AG20443 (cell line): ENCODE results near the gene GMEB1.
A peak's percentile ranks its signal among the peaks of the same experiment; 100 is the strongest.
"Not testable (repeated sequence)": the region's sequence is repeated elsewhere in the genome, so short reads cannot be mapped to it uniquely, and the experiment has no call there.

Experiments used
- DNase-seq: peaks from one replicate; pipeline ENCODE4 v3.0.0; 2012; ENCODE audit warnings: low spot score, mixed read lengths

GMEB1 gene

DNA sequence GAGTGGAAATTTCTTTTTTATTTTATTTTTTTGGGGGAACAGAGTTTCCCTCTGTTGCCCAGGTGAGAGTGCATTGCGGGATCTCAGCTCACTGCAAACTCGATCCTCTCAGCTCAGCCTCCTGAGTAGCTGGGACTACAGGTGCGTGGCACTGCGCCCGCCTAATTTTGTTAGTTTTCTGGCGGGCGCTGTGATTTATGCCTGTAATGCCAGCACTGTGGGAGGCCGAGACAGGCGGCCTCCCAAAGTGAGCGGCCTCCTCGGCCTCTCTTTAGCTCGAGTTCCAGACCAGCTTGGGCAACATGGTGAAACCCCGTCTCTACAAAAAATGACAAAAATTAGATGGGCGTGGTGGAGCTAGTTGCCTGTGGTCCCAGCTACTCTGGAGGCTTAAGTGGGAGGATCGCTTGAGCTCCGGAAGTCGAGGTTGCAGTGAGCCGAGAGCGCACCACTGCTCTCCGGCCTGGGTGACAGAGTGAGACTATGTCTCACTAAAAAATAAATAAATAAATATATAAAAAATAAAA lies 2.7 kb downstream of the GMEB1 start:
- no peak for DNase-seq

DNA sequence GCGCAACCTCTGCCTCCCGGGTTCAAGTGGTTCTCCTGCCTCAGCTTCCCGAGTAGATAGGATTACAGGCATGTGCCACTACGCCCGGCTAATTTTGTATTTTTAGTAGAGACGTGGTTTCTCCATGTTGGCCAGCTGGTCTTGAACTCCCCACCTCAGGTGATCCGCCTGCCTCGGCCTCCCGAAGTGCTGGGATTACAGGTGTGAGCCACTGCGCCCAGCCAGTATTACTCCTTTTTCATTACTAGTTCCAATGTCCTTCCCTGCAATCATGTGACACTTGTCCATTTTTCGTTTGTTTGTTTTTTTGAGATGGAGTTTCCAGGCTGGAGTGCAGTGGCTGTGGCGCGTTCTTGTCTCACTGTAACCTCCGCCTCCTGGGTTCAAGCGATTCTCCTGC lies 4.4 kb downstream of the GMEB1 start:
- DNase-seq: not testable (repeated sequence)

DNA sequence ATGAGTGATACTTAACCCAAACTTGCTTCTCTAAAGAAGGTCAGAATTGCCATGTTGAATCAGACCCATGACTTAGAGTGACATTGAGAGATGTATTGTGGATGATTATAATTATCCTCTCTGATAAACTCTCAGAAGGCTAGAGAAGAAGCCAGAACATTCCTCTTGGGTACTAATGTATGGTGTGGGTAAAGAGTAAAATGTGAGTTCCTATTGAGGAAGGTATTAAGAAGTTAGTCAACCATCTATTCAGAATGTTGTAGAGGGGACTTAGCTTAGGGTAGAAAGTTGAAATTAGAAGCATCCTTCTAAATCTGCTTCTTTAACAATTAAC lies 7.3 kb downstream of the GMEB1 start:
- DNase-seq: no peak

DNA sequence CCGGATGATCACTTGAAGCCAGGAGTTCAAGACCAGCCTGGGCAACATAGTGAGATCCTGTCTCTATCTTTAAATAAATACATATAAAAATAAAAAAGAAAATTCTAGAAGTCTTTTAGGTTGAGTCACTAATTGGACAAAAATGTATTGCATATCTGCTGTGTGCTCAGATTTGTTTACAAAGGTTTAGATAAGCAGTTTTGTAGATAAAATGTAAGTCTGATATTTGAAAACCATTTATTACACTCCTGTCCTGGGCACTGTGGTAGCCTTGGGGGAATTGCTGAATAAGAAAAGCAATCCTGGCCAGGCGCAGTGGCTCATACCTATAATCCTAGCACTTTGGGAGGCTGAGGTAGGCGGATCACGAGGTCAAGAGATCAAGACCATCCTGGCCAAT lies 11.6 kb downstream of the GMEB1 start:
- no peak for DNase-seq

DNA sequence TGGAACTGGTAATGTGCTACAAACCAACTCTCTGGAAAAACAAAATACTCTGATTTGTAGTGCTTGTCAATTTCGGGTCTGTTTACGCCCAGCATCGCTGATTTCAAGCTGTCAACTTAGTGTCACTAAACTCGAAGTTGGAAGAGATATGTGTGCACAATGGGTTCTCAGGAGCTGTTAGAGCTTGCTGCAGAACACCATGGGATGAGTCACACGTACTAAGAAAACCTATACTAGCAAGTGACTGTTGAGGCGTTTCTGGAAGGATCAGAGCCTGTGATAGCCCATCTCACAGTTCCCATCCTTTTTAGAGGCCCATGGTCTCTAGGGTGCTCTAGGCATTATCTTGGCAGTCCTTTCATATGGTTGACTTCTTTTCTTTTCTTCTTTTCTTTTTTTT lies 14.3 kb downstream of the GMEB1 start:
- no peak for DNase-seq

DNA sequence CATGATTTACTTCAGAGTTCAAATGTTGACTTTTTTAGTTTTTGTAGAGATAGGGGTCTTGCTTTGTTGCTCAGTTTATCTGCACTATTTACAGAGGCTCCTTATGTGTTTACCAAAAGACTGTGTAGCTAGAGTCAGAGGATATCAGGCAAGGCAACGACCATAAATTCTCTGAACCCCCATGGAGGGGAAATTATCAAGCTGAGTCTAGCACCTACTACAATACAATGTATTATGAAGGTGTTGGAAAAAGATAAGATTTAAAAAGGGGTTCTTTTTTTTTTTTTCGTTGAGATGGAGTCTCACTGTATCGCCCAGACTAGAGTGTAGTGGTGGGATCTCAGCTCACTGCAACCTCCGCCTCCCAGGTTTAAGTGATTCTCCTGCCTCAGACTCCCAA lies 16.4 kb downstream of the GMEB1 start:
- DNase-seq: no peak

DNA sequence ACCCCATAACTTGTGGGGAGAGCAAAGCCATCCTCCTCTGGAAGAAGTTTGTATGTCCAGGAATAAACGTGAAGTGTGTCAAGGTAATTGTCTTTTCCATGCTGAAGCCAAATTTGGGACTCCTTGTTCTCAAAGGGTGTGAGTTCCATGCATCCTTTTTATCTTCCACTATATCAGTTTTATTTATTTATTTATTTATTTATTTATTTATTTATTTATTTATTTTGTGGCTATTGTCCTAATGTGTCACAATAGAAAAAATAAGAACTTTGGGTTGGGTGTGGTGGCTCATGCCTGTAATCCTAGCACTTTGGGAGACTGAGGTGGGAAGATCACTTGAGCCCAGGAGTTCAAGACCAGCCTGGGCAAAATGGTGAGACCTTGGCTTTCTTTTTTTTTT lies 23.0 kb downstream of the GMEB1 start:
- not testable (repeated sequence) for DNase-seq

DNA sequence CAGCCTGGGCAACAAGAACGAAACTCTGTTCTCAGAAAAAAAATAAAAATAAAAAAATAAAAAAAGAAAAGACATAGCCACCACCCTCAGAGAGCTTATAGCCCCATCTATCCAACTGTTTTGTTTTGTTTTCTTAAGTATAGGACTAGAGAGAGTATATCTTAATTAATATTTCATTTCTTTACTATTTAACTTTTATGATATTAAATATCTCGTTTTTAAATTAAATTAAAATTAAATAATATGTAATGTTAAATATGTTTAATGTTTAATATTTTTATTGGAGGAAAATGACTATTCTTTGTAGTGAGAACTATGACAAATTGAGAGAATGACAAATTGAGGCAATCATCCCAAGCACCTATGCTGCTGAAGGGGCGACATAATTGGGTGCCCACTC lies 35.0 kb downstream of the GMEB1 start:
- DNase-seq: no peak

DNA sequence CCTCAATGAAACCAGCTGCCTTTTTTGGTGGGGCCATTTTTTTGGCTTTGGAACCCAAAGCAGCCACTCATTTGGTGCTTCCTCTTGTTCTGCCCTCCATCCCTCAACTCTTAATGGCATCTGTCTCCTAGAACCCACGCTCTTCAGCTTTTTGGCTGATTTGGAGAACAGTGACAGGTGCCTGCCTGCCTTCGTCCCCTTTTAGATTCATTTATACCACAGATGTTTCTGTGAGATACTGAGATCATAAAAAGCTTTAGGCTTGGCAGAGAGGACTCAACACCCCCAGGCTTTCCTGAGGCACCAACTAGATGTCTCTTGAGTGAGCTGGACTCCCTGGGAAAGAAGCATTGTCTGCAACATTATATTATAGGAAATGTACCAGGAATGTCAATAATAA lies 47.8 kb downstream of the GMEB1 start:
- no peak for DNase-seq

DNA sequence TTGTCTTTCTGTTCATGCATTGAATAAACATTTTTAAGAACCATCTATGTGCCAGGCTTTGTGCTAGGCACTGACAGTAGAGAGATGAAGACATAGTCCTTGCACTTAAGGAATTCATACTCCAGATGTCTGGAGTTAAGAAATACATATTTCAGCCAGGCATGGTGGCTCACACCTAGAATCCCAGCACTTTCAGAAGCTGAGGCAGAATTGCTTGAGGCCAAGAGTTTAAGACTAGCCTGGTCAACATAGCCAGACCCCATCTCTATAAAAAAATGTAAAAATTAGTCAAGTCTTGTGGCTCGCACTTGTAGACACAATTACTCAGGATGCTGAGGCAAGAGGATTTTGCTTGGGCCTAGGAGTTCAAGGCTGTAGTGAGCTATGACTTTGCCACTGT lies 49.6 kb downstream of the GMEB1 start:
- no peak for DNase-seq

DNA sequence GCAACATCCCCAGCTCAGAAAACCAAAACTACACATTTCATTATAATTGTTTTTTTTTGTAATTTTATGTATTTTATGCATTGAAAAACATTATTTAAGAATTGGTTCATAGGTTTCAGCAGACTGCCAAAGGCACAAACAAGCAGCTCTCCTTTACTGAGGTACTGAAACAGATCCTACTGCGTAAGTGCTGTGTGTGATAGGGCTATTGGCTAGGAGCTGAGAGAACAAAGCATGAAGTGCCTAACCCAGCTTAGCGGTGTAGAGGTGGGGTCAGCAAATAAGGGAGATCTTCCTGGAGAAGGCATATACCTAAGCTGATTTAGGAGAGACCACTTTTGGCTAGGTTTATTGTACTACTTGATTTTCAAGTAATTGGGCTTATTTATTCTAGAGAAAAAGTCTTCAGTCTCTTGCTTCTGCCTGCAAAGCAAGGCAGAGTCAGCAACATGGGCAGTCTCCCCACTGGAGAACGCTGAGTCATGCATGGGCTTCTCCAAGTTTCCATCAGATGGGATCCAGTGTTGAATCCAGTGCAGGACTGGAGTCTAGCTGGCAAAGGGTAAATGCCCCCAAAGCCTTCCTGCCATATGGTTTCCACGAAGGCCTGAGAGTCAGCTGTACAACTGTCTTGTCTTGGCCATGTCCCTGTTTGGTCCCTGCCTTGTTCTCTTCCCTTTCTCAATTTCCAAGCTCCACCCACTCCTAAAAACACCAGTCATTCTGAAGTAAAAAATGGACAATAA lies 50.2 kb downstream of the GMEB1 start:
- DNase-seq: peak; percentile 70

DNA sequence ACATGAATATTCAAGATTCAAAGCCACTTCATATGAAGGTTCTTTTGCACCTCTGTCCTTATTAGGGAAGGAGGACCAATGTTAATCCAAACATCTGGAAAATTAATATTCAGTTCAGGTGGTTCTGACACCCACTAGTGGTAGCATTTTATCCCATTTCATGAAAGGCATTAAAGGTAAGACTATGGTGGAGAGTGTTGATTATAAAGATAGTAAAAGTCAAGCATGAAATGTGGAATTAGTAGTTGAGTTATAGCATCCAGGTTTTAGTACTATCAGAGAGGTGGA lies 50.7 kb downstream of the GMEB1 start:
- no peak for DNase-seq

DNA sequence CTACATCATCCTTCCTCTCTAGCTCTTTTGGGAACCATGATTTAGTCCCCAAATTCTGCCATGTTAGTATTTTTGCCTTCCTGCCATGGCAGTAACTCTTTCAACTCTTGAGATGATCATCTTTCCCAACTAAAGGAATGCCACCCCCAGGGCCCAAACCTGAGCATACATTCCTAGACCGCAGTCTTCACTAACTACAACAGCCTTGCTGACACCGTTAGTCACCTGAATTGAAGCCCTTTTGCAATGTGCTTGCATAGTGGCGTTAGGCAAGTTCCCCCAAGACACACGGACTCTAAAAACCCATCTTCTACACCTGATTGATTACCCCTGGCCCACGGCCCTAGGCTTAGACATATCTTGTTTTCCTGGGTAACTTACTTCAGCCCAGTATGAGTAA lies 51.8 kb downstream of the GMEB1 start:
- DNase-seq: no peak

DNA sequence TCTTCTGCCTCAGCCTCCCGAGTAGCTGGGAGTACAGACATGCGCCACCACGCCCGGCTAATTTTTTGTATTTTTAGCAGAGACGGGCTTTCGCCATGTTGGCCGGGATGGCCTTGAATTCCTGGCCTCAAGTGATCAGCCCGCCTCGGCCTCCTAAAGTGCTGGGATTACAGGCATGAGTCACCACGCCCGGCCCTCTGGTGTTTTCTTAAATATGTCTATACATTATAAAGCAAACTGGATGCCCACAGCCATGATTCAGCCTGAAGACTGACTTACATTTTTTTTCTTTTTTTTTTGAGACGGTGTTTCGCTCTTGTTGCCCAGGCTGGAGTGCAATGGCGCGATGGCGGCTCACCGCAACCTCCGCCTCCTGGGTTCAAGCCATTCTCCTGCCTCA lies 53.3 kb downstream of the GMEB1 start:
- DNase-seq: not testable (repeated sequence)

DNA sequence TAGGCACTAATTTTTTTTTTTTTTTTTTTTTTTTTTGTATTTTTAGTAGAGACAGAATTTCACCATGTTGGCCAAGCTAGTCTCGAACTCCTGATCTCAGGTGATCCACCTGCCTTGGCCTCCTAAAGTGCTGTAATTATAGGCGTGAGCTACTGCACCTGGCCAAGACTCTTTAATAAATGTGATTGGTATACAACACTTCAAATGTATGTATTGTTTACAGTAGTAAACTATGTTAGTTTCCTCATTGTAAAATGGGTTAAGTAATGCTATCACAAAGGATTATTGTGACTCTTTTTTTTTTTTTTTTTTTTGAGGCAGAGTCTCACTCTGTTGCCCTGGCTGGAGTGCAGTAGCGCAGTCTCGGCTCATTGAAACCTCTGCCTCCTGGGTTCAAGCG lies 56.8 kb downstream of the GMEB1 start:
- DNase-seq: not testable (repeated sequence)

DNA sequence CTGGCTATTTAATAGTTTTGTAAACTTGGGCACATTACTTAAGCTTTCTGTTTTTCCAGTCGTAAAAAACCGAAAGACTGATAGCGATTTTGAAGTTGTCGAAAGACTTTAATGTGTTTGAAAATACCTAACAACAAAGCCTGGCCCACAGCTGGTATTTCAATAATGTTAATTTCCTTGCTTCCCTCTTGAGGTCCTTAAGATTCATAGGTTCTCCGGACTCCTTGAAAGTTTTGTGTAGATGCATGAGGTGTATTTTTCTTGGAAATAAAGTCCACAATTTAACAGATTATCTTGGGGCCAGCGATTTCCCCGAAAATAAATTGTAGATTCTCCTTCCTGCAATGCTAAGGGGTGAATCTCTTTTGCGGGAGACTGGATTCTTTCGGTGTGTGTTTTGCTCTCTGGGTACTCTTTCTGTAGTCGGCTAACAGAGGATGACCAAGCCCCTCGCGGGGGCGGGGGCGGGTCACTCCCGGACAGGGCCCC lies 67.4 kb downstream of the GMEB1 start:
- no peak for DNase-seq

DNA sequence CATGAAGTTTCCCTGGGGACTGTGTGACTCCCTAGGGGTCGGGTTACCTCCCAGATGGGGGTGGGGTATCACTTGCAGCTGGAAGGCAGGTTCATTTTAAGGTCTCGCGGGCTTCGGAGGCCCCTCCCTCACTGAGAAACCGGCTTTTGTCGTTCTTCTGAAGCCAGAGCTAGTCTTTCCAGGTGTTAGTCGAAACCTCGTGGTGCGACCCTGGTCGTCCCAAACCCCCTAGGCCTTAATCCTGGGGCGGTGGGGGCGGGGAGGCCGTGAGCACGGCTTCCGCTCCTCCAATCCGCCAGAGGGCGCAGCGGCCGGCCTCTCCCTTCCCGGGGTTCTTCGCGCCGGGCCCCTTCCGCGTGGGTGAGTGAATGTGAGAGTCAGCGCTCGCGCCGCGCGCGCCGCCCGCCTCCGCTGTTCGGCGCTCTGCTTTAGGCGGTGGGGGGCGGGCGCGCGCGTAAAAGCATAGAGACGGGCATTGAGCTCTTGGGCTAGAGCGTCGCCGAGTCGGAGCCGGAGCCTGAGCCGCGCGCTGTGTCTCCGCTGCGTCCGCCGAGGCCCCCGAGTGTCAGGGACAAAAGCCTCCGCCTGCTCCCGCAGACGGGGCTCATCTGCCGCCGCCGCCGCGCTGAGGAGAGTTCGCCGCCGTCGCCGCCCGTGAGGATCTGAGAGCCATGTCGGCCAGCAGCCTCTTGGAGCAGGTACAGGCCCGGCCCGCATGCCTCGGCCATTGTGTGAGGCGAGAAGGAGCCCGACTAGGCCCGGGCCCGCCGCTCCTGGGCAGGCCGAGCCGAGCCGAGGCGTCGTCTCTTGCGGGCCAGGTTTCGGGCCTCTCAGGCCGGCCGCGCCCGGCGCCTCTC lies 68.1 kb downstream of the GMEB1 start, which contains the start of gene YTHDF2:
YTHDF2 (plus strand) TSS at position 491 of the 857 bp plus-strand sequence; CDS start at position 672, 181 bp downstream.
- peak; percentile 97 for DNase-seq

DNA sequence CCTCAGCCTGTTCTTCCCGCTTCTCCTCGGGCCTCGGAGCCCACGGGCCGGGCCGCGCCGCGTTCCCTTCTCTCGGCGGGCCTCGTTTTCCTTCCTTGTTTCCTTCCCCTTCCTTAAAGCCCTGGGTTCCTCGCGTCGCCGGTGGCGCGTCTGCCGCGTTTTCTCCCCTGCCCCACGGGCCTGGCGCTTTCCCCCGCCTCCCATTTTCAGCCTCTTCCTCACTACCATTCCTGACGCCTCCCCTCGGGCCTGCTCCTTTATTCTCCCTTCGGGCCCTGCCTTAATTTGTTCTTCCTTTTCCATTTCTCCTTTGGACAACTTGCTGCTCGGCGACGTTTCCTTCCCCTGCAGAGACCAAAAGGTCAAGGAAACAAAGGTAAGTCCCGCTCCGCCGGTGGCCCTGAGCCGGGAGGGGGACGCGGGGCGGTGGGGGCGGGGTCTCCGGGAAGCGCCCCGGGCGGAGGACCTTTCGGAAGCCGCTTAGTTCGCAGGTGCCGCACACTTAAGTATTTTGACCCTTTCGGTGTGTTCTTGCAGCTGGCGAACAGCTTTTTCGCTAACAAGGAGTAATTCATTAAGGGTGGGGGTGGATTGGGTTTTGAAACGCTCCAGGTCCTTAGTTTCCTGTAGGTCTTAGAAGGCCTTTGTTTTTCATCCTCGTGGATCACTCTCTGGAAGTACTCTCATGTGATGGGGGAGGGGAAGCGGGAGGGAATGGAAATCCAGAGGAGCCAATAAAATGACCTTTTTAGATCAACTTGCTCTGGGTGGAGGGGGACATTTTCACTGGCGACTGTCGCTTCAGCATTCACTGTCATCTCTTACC lies 68.9 kb downstream of the GMEB1 start:
- DNase-seq: peak; percentile 58

DNA sequence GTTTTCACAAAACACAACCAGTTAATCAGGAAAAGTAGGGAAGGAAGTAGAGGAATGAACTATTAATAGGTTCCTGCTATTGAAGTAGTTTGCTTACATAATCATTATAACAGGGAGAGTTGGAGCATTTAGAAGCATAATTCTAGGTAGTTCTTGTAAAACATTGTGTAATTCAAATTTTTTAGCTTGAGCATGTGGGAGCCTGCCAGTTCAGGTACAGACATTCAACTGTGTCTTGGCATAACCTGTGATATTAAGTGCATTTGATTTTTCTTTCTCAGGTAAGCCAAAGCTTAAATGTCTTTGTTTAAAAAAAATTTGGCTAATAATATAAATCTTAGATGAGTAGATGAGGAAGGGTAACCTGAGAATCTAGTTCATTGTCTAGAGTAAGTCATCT lies 71.5 kb downstream of the GMEB1 start:
- no peak for DNase-seq

DNA sequence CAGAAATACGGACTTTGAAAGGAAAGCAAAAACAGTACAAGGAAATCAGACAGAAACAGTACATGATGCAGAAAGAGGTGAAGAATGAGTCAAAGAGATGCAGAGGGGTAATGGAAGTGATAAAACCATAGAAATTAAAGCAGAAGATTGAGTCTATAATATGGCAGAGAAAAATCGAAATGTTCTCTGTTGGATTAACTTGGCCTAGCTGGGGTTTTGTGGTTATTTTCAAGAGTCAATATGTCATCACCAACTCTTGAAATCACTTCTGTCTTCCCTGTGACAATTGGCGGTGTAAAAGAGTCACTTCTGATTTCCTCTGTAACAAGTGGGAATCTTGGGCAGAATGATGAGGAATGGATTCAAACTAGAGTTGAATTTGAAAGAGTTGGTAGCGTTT lies 75.6 kb downstream of the GMEB1 start:
- no peak for DNase-seq

DNA sequence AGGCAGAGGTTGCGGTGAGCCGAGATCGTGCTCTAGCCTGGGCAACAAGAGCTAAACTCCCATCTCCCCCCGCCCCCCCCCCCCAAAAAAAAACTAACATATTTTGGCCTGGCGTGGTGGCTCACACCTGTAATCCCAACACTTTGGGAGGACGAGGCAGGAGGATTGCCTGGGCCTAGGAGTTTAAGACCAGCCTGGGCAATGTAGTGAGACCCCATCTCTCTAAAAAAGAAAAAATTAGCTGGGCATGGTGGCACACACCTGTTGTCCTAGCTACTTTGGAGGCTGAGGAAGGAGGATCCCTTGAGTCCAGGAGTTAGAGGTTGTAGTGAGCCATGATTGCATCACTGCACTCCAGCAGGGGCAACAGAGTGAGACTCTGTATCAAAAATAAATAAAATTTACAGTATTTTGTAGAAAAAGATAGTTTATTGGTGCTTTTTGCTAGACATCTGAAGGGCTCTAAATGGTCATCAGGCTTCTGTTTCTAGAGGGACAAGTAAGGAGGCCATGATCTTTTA lies 77.1 kb downstream of the GMEB1 start:
- no peak for DNase-seq

DNA sequence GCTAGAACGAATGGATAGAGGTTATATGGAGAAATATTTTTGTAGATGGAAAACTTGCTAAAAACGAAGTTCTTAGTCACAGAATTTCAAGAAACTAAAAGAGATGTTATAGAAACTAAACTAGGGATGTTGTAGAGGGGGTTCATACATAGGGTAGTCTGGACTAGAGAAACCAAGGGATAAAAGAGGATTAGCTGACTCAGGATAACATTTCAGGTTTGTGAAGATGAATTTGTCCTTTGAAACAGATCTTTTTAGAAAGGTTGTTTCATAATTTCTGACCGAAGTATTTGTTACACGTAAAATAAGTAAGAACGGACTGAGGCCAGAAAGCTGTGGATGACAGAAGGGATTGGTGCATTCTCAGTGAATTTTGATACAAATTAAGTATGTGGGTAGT lies 81.7 kb downstream of the GMEB1 start:
- DNase-seq: no peak
